Effector memory CD8-positive, alpha-beta T cell (primary cell): Measurements from ENCODE around the gene ZNF365.

Experiments
- ATAC-seq: fragments of 150-1000 bp; cut with Tn5 transposase; replicated peaks from 2 replicates; pipeline ENCODE4 v1.10.0; 2021; ENCODE audit warnings: mild to moderate bottlenecking, moderate library complexity
- DNase-seq, 3 experiments: peaks; one replicate each; pipeline ENCODE4 v3.0.0; 2021
- H3K27ac Mint-ChIP-seq, 2 donors: one replicate each; pipeline ENCODE4 v1.8.0; 2022; ENCODE audit warnings: mild to moderate bottlenecking in 2 of 2, mixed read lengths in 2 of 2, moderate library complexity in 2 of 2
- H3K27me3 Mint-ChIP-seq, 2 donors: one replicate each; pipeline ENCODE4 v1.8.0; 2022; ENCODE audit warnings: mixed read lengths in 2 of 2
- H3K36me3 Mint-ChIP-seq: one replicate; pipeline ENCODE4 v1.8.0; 2022; ENCODE audit warnings: mild to moderate bottlenecking, moderate library complexity, mixed read lengths; ENCODE audit not compliant: insufficient read depth
- H3K4me1 Mint-ChIP-seq, 2 donors: one replicate each; pipeline ENCODE4 v1.8.0; 2022; ENCODE audit warnings: low read depth in 2 of 2, mixed read lengths in 2 of 2
- H3K4me3 Mint-ChIP-seq, 2 donors: one replicate each; pipeline ENCODE4 v1.8.0; 2022; ENCODE audit warnings: mild to moderate bottlenecking in 2 of 2, mixed read lengths in 2 of 2, moderate library complexity in 2 of 2
- H3K9me3 Mint-ChIP-seq, 2 donors: one replicate each; pipeline ENCODE4 v1.8.0; 2022; ENCODE audit warnings: mixed read lengths in 2 of 2
- total RNA-seq, 9 experiments: gene quantifications; one replicate each; lab custom pipeline; 2026; lab: John Stamatoyannopoulos, UW

ZNF365 gene
- 5.4 to 11.3 (median 8.0) reads per million in 9 experiments for total RNA-seq

GRCh38 chr10:62373995-62374861 is at the start of gene ZNF365:
TSS of gene ZNF365 (plus strand) at chr10:62374369. CDS start at chr10:62376194, 1,825 bp downstream.
- Mint-ChIP-seq H3K27ac (peak within 1 kb of the TSS; percentile 82 to 87), H3K4me3 (peak within 1 kb of the TSS; percentile 79 to 88), H3K27me3 (no peaks in the 10 kb centered on the region), H3K9me3 (no peaks in the 10 kb centered on the region), H3K4me1 (peaks cover 17 to 27% of the 10 kb centered on the region in 2 donors), H3K36me3 (peaks cover 3% of the 10 kb centered on the region)
- DNase-seq, result peak; percentile 38 to 56 (median 38)
- ATAC-seq, result peak; percentile 88

- Mint-ChIP-seq H3K9me3 (no peaks in the 10 kb centered on the region), H3K4me3 (no peak overlapping the region), H3K36me3 (no peaks in the 10 kb centered on the region), H3K4me1 (no peaks in the 10 kb centered on the region), H3K27ac (no peak overlapping the region), H3K27me3 (peaks cover 9 to 11% of the 10 kb centered on the region in 2 donors)
- DNase-seq, result no peak
- no peak for ATAC-seq
Measured at GRCh38 chr10:62326176-62326575, 48.0 kb upstream of the ZNF365 start.

GRCh38 chr10:62327885-62328284 is 46.3 kb upstream of the ZNF365 start:
- H3K27ac Mint-ChIP-seq, result no peak overlapping the region
- peaks cover 5 to 6% of the 10 kb centered on the region in 2 donors for H3K9me3 Mint-ChIP-seq
- DNase-seq, result no peak
- H3K4me1 Mint-ChIP-seq, result no peaks in the 10 kb centered on the region
- no peak for ATAC-seq
- H3K27me3 Mint-ChIP-seq, result peaks cover 3 to 10% of the 10 kb centered on the region in 2 donors
- no peaks in the 10 kb centered on the region for H3K36me3 Mint-ChIP-seq
- H3K4me3 Mint-ChIP-seq, result no peak overlapping the region

GRCh38 chr10:62330213-62330612 is 44.0 kb upstream of the ZNF365 start:
- Mint-ChIP-seq H3K9me3 (peaks cover 5 to 9% of the 10 kb centered on the region in 2 donors), H3K36me3 (no peaks in the 10 kb centered on the region), H3K4me1 (peaks cover 0 to under 1% of the 10 kb centered on the region in 2 donors), H3K27ac (no peak overlapping the region), H3K4me3 (no peak overlapping the region), H3K27me3 (peaks cover 10% of the 10 kb centered on the region in 2 donors)
- ATAC-seq, result no peak
- DNase-seq, result no peak

GRCh38 chr10:62332406-62332805 is 41.8 kb upstream of the ZNF365 start:
- Mint-ChIP-seq H3K27ac (no peak overlapping the region), H3K4me1 (peaks cover 2 to 4% of the 10 kb centered on the region in 2 donors)

GRCh38 chr10:62333135-62333889 is 40.9 kb upstream of the ZNF365 start:
- Mint-ChIP-seq H3K27ac (no peak overlapping the region), H3K36me3 (no peaks in the 10 kb centered on the region), H3K27me3 (peaks cover 9 to 14% of the 10 kb centered on the region in 2 donors), H3K9me3 (peaks cover 5 to 9% of the 10 kb centered on the region in 2 donors), H3K4me1 (peaks cover 2 to 4% of the 10 kb centered on the region in 2 donors), H3K4me3 (no peak overlapping the region)
- ATAC-seq, result no peak
- DNase-seq, result no peak

More at GRCh38 chr10:62332406-62332805, 41.8 kb upstream of the ZNF365 start:
- H3K9me3 Mint-ChIP-seq, result peaks cover 5 to 9% of the 10 kb centered on the region in 2 donors
- H3K4me3 Mint-ChIP-seq, result no peak overlapping the region
- H3K27me3 Mint-ChIP-seq, result peaks cover 9 to 10% of the 10 kb centered on the region in 2 donors
- DNase-seq (no peak), ATAC-seq (no peak)
- no peaks in the 10 kb centered on the region for H3K36me3 Mint-ChIP-seq

GRCh38 chr10:62333988-62334682 is 40.0 kb upstream of the ZNF365 start:
- DNase-seq (no peak), ATAC-seq (no peak)
- H3K4me3 Mint-ChIP-seq, result no peak overlapping the region
- peaks cover 9 to 17% of the 10 kb centered on the region in 2 donors for H3K27me3 Mint-ChIP-seq
- H3K4me1 Mint-ChIP-seq, result peaks cover 2 to 4% of the 10 kb centered on the region in 2 donors
- H3K36me3 Mint-ChIP-seq, result no peaks in the 10 kb centered on the region
- H3K9me3 Mint-ChIP-seq, result peaks cover 5 to 9% of the 10 kb centered on the region in 2 donors
- H3K27ac Mint-ChIP-seq, result no peak overlapping the region

- ATAC-seq (no peak), DNase-seq (no peak)
- Mint-ChIP-seq H3K9me3 (peaks cover 8 to 12% of the 10 kb centered on the region in 2 donors), H3K36me3 (no peaks in the 10 kb centered on the region), H3K4me3 (no peak overlapping the region), H3K27me3 (peaks cover 12 to 17% of the 10 kb centered on the region in 2 donors), H3K4me1 (peaks cover 2 to 4% of the 10 kb centered on the region in 2 donors), H3K27ac (no peak overlapping the region)
Measured at GRCh38 chr10:62335326-62335725, 38.8 kb upstream of the ZNF365 start.

GRCh38 chr10:62336404-62336803 is 37.8 kb upstream of the ZNF365 start:
- H3K36me3 Mint-ChIP-seq, result no peaks in the 10 kb centered on the region
- DNase-seq, result no peak
- ATAC-seq, result no peak
- peaks cover 2 to 4% of the 10 kb centered on the region in 2 donors for H3K4me1 Mint-ChIP-seq
- H3K9me3 Mint-ChIP-seq, result peaks cover 10 to 16% of the 10 kb centered on the region in 2 donors
- H3K27ac Mint-ChIP-seq, result no peak overlapping the region
- H3K27me3 Mint-ChIP-seq, result peaks cover 14 to 17% of the 10 kb centered on the region in 2 donors
- H3K4me3 Mint-ChIP-seq, result no peak overlapping the region

- ATAC-seq (no peak), DNase-seq (no peak)
- peaks cover 6 to 7% of the 10 kb centered on the region in 2 donors for H3K9me3 Mint-ChIP-seq
- H3K27ac Mint-ChIP-seq, result no peak overlapping the region
- no peaks in the 10 kb centered on the region for H3K36me3 Mint-ChIP-seq
- no peak overlapping the region for H3K4me3 Mint-ChIP-seq
- H3K27me3 Mint-ChIP-seq, result peaks cover 5 to 20% of the 10 kb centered on the region in 2 donors
- H3K4me1 Mint-ChIP-seq, result peaks cover 0 to 1% of the 10 kb centered on the region in 2 donors
Measured at GRCh38 chr10:62341419-62341818, 32.8 kb upstream of the ZNF365 start.

- DNase-seq, result no peak
- H3K36me3 Mint-ChIP-seq, result no peaks in the 10 kb centered on the region
Measured at GRCh38 chr10:62343000-62343399, 31.2 kb upstream of the ZNF365 start.

GRCh38 chr10:62348029-62348428 is 26.1 kb upstream of the ZNF365 start:
- Mint-ChIP-seq H3K9me3 (peaks cover 6% of the 10 kb centered on the region in 2 donors), H3K27ac (no peak overlapping the region), H3K27me3 (peaks cover 0 to 18% of the 10 kb centered on the region in 2 donors), H3K4me1 (peaks cover 0 to 1% of the 10 kb centered on the region in 2 donors), H3K4me3 (no peak overlapping the region), H3K36me3 (peaks cover 4% of the 10 kb centered on the region)
- no peak for DNase-seq
- ATAC-seq, result no peak

More at GRCh38 chr10:62343000-62343399, 31.2 kb upstream of the ZNF365 start:
- no peak overlapping the region for H3K27ac Mint-ChIP-seq
- peaks cover 8 to 13% of the 10 kb centered on the region in 2 donors for H3K9me3 Mint-ChIP-seq
- H3K4me1 Mint-ChIP-seq, result peaks cover 0 to 1% of the 10 kb centered on the region in 2 donors
- no peak for ATAC-seq
- H3K27me3 Mint-ChIP-seq, result peaks cover 5 to 19% of the 10 kb centered on the region in 2 donors
- H3K4me3 Mint-ChIP-seq, result no peak overlapping the region
